GM23338 (cell line): Measurements from ENCODE around the gene WDR49.

Experiments
- ETS1 ChIP-seq: IDR thresholded peaks from 2 replicates; pipeline ENCODE4 v1.6.1; 2016; ENCODE audit warnings: antibody characterized with exemption
- EZH2 ChIP-seq: fragments of 200-600 bp; sonication (generic); IDR thresholded peaks from one replicate; pipeline ENCODE4 v1.8.0; 2017; ENCODE audit warnings: antibody characterized with exemption, mild to moderate bottlenecking, low read depth; ENCODE audit not compliant: unreplicated experiment
- EZH2phosphoT487 ChIP-seq: fragments of 200-600 bp; sonication (generic); IDR thresholded peaks from one replicate; pipeline ENCODE4 v1.8.1; 2018; ENCODE audit warnings: antibody characterized with exemption; ENCODE audit not compliant: unreplicated experiment
- NANOG ChIP-seq: IDR thresholded peaks from 2 replicates; pipeline ENCODE4 v1.6.1; 2016; ENCODE audit warnings: antibody characterized with exemption, borderline replicate concordance
- REST ChIP-seq: IDR thresholded peaks from one replicate; pipeline ENCODE4 v1.6.1; 2018; ENCODE audit warnings: antibody characterized with exemption; ENCODE audit not compliant: unreplicated experiment
- STAT1 ChIP-seq: IDR thresholded peaks from one replicate; pipeline ENCODE4 v1.6.1; 2016; ENCODE audit warnings: antibody characterized with exemption; ENCODE audit not compliant: unreplicated experiment
- TF ChIP-seq, protein P1 (sequence below), 2 experiments: fragments of 200-600 bp in 1 of 2; sonication (generic) in 1 of 2; conservative IDR thresholded peaks; 2 replicates each; pipeline versions ENCODE4 v1.5.1 to v1.6.1; 2016 to 2017; ENCODE audit warnings: antibody characterized with exemption in 2 of 2, low read depth in 2 of 2, mild to moderate bottlenecking in 2 of 2, moderate library complexity in 1 of 2

GRCh38 chr3:167538081-167538480 lies 115.7 kb downstream of the WDR49 start:
- TF ChIP-seq EZH2 (no peak), EZH2phosphoT487 (no peak), NANOG (no peak), REST (no peak), ETS1 (no peak), STAT1 (no peak)
- TF ChIP-seq, protein P1, sequence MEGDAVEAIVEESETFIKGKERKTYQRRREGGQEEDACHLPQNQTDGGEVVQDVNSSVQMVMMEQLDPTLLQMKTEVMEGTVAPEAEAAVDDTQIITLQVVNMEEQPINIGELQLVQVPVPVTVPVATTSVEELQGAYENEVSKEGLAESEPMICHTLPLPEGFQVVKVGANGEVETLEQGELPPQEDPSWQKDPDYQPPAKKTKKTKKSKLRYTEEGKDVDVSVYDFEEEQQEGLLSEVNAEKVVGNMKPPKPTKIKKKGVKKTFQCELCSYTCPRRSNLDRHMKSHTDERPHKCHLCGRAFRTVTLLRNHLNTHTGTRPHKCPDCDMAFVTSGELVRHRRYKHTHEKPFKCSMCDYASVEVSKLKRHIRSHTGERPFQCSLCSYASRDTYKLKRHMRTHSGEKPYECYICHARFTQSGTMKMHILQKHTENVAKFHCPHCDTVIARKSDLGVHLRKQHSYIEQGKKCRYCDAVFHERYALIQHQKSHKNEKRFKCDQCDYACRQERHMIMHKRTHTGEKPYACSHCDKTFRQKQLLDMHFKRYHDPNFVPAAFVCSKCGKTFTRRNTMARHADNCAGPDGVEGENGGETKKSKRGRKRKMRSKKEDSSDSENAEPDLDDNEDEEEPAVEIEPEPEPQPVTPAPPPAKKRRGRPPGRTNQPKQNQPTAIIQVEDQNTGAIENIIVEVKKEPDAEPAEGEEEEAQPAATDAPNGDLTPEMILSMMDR (conservative IDR thresholded peaks at IDR 0.05; ENCODE audit: low read depth in 2 of 2): no peak
